Muscle layer of colon (tissue), 2 donors: ENCODE results near the gene TOM1L1.

Experiments used
- H3K27ac ChIP-seq: one replicate; pipeline ENCODE4 v1.7.0; 2013; ENCODE audit warnings: low read depth, mild to moderate bottlenecking, low read length, moderate library complexity
- H3K27me3 ChIP-seq, 2 donors: one replicate each; pipeline ENCODE4 v1.7.0; 2013; ENCODE audit warnings: low read length in 2 of 2, mild to moderate bottlenecking in 2 of 2; ENCODE audit not compliant: insufficient read depth in 2 of 2, control insufficient read depth in 1 of 2
- H3K36me3 ChIP-seq: one replicate; pipeline ENCODE4 v1.7.0; 2013; ENCODE audit warnings: mild to moderate bottlenecking, low read length; ENCODE audit not compliant: insufficient read depth
- H3K4me1 ChIP-seq: one replicate; pipeline ENCODE4 v1.7.0; 2013; ENCODE audit warnings: mild to moderate bottlenecking, low read length; ENCODE audit not compliant: insufficient read depth
- H3K4me3 ChIP-seq, 2 donors: one replicate each; pipeline ENCODE4 v1.7.0; 2013; ENCODE audit warnings: low read length in 2 of 2, low read depth in 1 of 2, mild to moderate bottlenecking in 1 of 2, moderate library complexity in 1 of 2
- H3K9ac ChIP-seq: one replicate; pipeline ENCODE4 v1.7.0; 2013; ENCODE audit warnings: low read length
- H3K9me3 ChIP-seq: one replicate; pipeline ENCODE4 v1.7.0; 2013; ENCODE audit warnings: mild to moderate bottlenecking, low read length
- donor health status: abdominal sarcoma.
- donor health status: Adenocarcinoma of cecum.

TOM1L1 gene

GRCh38 chr17:54881255-54881972 lies 19.2 kb upstream of the TOM1L1 start:
- no peaks in the 10 kb centered on the region for H3K36me3 ChIP-seq
- no peak overlapping the region for H3K27ac ChIP-seq
- H3K9ac ChIP-seq: no peak overlapping the region
- no peak overlapping the region for H3K4me3 ChIP-seq
- no peaks in the 10 kb centered on the region for H3K4me1 ChIP-seq
- H3K27me3 ChIP-seq: no peaks in the 10 kb centered on the region
- no peaks in the 10 kb centered on the region for H3K9me3 ChIP-seq

GRCh38 chr17:54882371-54882770 lies 18.3 kb upstream of the TOM1L1 start:
- no peaks in the 10 kb centered on the region for H3K36me3 ChIP-seq
- H3K4me3 ChIP-seq: no peak overlapping the region
- H3K9ac ChIP-seq: no peak overlapping the region
- H3K9me3 ChIP-seq: no peaks in the 10 kb centered on the region
- H3K4me1 ChIP-seq: no peaks in the 10 kb centered on the region
- H3K27ac ChIP-seq: no peak overlapping the region
- H3K27me3 ChIP-seq: no peaks in the 10 kb centered on the region

DNA sequence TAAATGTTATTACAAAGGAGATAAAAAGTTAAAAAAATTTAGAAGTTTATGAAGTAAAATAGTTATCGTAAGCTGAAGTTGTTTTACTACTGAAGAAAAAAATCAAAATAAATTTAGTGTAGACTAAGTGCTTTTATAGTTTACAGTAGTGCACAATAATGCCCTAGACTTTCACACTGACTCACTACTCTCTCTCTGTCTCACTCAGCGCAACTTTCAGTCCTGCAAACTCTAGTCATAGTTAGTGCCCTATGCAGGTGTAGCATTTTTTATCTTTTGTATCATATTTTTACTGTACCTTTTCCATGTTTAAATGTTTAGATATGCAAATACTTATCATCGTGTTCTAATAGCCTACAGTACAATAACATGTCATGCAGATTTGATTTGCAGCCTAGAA lies 17.7 kb upstream of the TOM1L1 start:
- Histone ChIP-seq H3K27me3 (no peaks in the 10 kb centered on the region), H3K36me3 (no peaks in the 10 kb centered on the region), H3K4me1 (no peaks in the 10 kb centered on the region), H3K9ac (no peak overlapping the region), H3K4me3 (no peak overlapping the region), H3K27ac (no peak overlapping the region), H3K9me3 (no peaks in the 10 kb centered on the region)

- Histone ChIP-seq H3K4me3 (no peak overlapping the region), H3K27me3 (no peaks in the 10 kb centered on the region), H3K9ac (no peak overlapping the region), H3K9me3 (no peaks in the 10 kb centered on the region), H3K36me3 (no peaks in the 10 kb centered on the region), H3K27ac (no peak overlapping the region), H3K4me1 (no peaks in the 10 kb centered on the region)
Observed at GRCh38 chr17:54883939-54884338, 16.7 kb upstream of the TOM1L1 start.

GRCh38 chr17:54887787-54888186 lies 12.9 kb upstream of the TOM1L1 start:
- no peaks in the 10 kb centered on the region for H3K27me3 ChIP-seq
- no peak overlapping the region for H3K9ac ChIP-seq
- H3K4me1 ChIP-seq: no peaks in the 10 kb centered on the region
- H3K9me3 ChIP-seq: no peaks in the 10 kb centered on the region
- H3K27ac ChIP-seq: no peak overlapping the region
- no peaks in the 10 kb centered on the region for H3K36me3 ChIP-seq
- no peak overlapping the region for H3K4me3 ChIP-seq

DNA sequence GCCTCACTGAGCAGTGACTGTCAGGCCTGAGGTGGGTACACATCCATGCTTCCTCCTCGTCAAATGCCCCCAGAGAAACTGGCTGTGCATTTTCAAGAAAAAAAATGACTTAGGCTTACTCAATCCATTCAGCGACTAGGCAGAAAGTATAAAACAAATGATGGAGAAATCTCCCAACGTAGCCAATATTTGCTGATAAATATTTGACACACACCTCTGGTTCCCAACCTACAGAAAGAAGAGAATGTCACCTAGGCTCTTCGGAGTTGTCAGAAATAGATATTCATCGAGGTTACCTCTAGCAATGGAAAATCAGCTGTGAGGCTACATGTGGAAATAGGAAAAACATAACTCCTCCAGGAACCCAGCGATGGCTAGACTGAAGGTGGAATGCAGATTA lies 12.4 kb upstream of the TOM1L1 start:
- no peak overlapping the region for H3K9ac ChIP-seq
- no peak overlapping the region for H3K27ac ChIP-seq
- H3K27me3 ChIP-seq: no peaks in the 10 kb centered on the region
- no peak overlapping the region for H3K4me3 ChIP-seq
- H3K36me3 ChIP-seq: no peaks in the 10 kb centered on the region
- no peaks in the 10 kb centered on the region for H3K4me1 ChIP-seq
- no peaks in the 10 kb centered on the region for H3K9me3 ChIP-seq

DNA sequence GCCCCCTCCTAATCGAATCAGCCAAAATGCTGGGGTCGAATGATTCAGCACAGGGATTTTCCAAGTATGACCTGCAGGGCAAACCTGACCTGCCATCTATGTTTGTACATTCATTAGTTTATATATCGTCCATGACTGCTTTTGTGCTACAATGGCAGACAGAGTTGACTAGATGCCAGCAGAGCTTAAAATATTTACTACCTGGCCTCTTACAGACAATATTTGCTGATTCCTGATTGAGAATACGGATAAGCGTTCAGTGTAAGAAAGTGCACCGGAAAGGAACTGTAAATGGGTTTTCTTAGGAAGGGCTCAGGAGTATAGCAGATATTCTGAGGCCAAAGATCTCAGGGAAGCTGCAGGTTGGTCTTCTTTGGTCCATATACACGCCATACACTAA lies 11.7 kb upstream of the TOM1L1 start:
- Histone ChIP-seq H3K4me3 (no peak overlapping the region), H3K27ac (no peak overlapping the region), H3K36me3 (no peaks in the 10 kb centered on the region)

DNA sequence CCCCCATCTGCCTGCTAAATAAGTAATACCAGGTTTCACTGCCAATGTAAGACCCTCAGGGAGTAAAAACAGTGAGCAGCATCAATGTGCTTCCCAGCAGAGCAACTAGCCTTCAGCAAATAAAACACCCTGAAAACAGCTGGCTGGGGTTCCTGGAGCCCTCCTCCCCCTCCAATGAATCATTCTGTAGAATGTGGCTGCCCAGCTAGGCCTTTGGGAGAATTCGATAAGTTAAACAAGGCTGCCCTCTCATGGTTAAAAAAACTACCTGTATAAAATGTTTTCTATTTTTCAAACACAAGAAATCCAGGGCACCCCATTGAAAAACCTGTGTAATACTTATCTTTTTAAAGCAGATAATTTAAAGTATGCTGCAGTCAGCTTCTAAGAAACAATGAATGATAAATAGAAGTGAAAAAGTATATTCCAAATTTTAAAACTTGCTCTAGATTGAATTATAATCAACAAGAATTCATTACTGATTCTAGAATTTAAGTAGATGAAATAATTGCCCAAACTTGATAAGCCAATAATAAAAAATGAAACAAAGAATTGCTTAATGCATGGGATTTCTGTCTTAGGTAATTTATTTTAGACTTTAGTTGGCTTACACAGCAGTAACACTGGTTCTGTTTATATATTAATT lies 9.4 kb upstream of the TOM1L1 start:
- Histone ChIP-seq H3K4me1 (no peaks in the 10 kb centered on the region), H3K27me3 (no peaks in the 10 kb centered on the region), H3K36me3 (no peaks in the 10 kb centered on the region), H3K27ac (no peak overlapping the region), H3K9ac (no peak overlapping the region), H3K9me3 (no peaks in the 10 kb centered on the region), H3K4me3 (no peak overlapping the region)

More for the DNA sequence above, 11.7 kb upstream of the TOM1L1 start:
- Histone ChIP-seq H3K9ac (no peak overlapping the region), H3K27me3 (no peaks in the 10 kb centered on the region), H3K9me3 (no peaks in the 10 kb centered on the region), H3K4me1 (no peaks in the 10 kb centered on the region)

DNA sequence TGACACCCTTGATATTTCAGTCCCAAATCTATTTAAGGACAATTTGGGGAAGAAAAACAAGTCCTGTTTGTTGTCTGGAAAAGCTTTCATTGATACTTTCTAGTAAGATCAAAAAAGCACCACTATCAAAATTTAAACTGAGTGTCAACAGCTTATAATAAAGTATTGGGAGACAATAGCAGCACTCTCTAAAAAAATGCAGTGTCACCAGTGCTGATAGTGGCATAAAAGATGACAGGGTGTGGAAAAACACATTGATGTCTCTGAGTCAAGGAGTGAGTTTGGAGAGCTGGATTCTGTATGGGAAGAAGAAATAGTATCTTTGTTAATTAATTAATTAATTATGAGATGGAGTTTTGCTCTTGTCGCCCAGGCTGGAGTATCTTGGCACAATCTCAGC lies 8.3 kb upstream of the TOM1L1 start:
- no peak overlapping the region for H3K4me3 ChIP-seq
- no peaks in the 10 kb centered on the region for H3K27me3 ChIP-seq
- no peak overlapping the region for H3K27ac ChIP-seq
- H3K4me1 ChIP-seq: no peaks in the 10 kb centered on the region
- no peak overlapping the region for H3K9ac ChIP-seq
- H3K9me3 ChIP-seq: no peaks in the 10 kb centered on the region
- H3K36me3 ChIP-seq: no peaks in the 10 kb centered on the region

DNA sequence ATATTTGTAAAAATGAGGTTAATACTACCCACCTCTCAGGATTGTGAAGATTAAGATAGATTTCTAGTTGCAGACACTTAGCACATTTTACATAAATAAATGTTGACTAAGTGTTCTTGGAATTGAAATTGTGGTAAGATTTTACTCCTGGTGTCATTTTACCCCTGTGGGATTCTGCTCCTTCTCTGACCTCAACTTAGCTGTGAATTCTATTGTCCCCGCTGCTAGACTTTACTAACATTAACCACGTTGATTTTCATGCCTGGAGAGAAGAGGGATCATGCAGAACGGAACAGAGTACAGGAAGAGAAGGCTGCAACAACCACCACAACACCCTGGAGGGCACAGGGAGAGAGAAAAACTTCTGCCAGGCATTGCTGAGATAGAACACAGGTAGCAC lies 2.1 kb upstream of the TOM1L1 start:
- Histone ChIP-seq H3K4me1 (peaks cover 13% of the 10 kb centered on the region), H3K9ac (no peak overlapping the region), H3K36me3 (no peaks in the 10 kb centered on the region), H3K4me3 (no peak overlapping the region), H3K9me3 (no peaks in the 10 kb centered on the region), H3K27ac (no peak overlapping the region), H3K27me3 (no peaks in the 10 kb centered on the region)

DNA sequence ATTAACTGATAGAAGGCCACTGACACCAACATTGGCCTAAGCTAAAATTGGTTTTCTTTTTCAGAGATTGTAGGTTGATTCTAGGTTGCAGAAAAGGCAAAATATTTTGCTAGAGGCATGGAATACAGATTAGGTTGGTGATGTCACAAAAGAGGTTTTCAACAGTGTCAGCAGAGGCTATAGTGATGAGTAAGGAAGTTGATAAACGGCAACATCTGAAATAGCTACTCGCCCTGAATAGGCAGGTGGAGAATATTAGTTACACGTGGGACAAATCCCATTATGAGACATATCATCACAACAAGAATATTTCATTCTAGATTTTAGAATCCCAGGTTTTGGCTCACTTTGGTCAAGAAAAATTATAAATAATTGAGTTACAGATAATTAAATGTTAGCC lies 1.5 kb upstream of the TOM1L1 start:
- no peaks in the 10 kb centered on the region for H3K36me3 ChIP-seq
- no peaks in the 10 kb centered on the region for H3K27me3 ChIP-seq
- no peak overlapping the region for H3K27ac ChIP-seq
- no peaks in the 10 kb centered on the region for H3K9me3 ChIP-seq
- no peak overlapping the region for H3K9ac ChIP-seq
- no peak overlapping the region for H3K4me3 ChIP-seq
- peaks cover 13% of the 10 kb centered on the region for H3K4me1 ChIP-seq
